Osteoblast (primary cell): Measurements from ENCODE around the gene TM4SF4. TPM values are rescaled to one million over a fixed set of nuclear protein-coding genes. Genes with fewer than 3 reads are reported as not detected.
A peak's percentile ranks its signal among the peaks of the same experiment; 100 is the strongest.

Experiments
- DNase-seq: peaks from one replicate; pipeline ENCODE4 v3.0.0; 2011; ENCODE audit warnings: low spot score, mixed read lengths; ENCODE audit not compliant: insufficient read length; ENCODE audit errors: missing footprints
- H2AFZ ChIP-seq: 2 replicates; pipeline ENCODE4 v1.6.0; 2011; ENCODE audit warnings: mild to moderate bottlenecking, low read length
- H3K27ac ChIP-seq: 2 replicates; pipeline ENCODE4 v1.5.1; 2011; ENCODE audit warnings: mild to moderate bottlenecking, low read depth, low read length, moderate library complexity
- H3K27me3 ChIP-seq: 2 replicates; pipeline ENCODE4 v1.6.0; 2012; ENCODE audit warnings: mild to moderate bottlenecking, control low read depth, inconsistent platforms, low read length, moderate library complexity; ENCODE audit not compliant: insufficient read depth
- H3K36me3 ChIP-seq: 2 replicates; pipeline ENCODE4 v1.5.1; 2011; ENCODE audit warnings: mild to moderate bottlenecking, low read length, control low read depth, moderate library complexity; ENCODE audit not compliant: insufficient read depth
- H3K4me1 ChIP-seq: 2 replicates; pipeline ENCODE4 v1.5.1; 2011; ENCODE audit warnings: mild to moderate bottlenecking, low read length, control low read depth, moderate library complexity; ENCODE audit not compliant: insufficient read depth
- H3K4me2 ChIP-seq: 2 replicates; pipeline ENCODE4 v1.6.0; 2011; ENCODE audit warnings: mild to moderate bottlenecking, low read length; ENCODE audit not compliant: insufficient read depth
- H3K4me3 ChIP-seq: fragments of 200-600 bp; sonication (generic); 3 replicates; pipeline ENCODE4 v1.5.1; 2012; ENCODE audit warnings: mild to moderate bottlenecking, low read length, inconsistent platforms; ENCODE audit not compliant: insufficient read depth
- H3K79me2 ChIP-seq: 2 replicates; pipeline ENCODE4 v1.6.0; 2012; ENCODE audit warnings: mild to moderate bottlenecking, low read length, control low read depth, inconsistent platforms; ENCODE audit not compliant: insufficient read depth
- H3K9me3 ChIP-seq: 2 replicates; pipeline ENCODE4 v1.5.1; 2011; ENCODE audit warnings: low read depth, low read length, control low read depth
- H4K20me1 ChIP-seq: 2 replicates; pipeline ENCODE4 v1.6.0; 2012; ENCODE audit warnings: mild to moderate bottlenecking, low read length, control low read depth; ENCODE audit not compliant: insufficient read depth
- CTCF ChIP-seq: IDR thresholded peaks from 2 replicates; pipeline ENCODE4 v1.5.1; 2011; ENCODE audit warnings: mild to moderate bottlenecking, low read depth, low read length, moderate library complexity; ENCODE audit errors: extremely low read depth
- total RNA-seq: library from RNA; depleted of rRNA; stranded (reverse); fragments of >200 nt; gene quantifications from 2 replicates; pipeline ENCODE4 v1.2.3, GENCODE V29; 2012

The TM4SF4 gene
- total RNA-seq, 1 donor, result not detected

DNA sequence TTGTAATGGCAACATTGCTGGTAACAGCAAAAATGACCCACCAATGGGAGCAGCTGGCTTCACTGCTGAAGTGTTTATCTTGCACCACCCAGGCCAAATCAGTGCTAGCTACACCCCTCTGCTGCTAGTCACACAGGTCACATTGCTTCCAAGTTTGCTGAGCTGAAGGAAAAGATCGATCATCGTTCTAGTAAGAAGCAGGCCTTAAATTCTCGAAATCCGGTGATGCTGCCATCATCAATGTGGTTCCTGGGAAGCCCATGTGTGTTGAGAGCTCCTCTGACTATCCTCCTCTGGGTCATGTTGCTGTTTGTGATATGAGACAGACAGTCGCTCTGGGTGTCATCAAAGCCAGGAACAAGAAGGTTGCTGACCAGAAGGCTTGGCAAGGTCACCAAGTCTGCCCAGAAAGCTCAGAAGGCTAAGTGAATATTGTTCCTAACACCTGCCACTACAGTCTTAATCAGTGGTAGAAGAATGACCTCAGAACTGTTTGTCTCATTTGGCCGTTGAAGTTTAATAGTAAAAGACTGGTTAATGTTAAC lies 21.2 kb downstream of the TM4SF4 start:
- no peak for DNase-seq
- no peak overlapping the region for H3K27ac ChIP-seq
- peak overlapping the region; percentile 29 for H2AFZ ChIP-seq
- no peaks in the 10 kb centered on the region for H3K36me3 ChIP-seq
- no peaks in the 10 kb centered on the region for H3K27me3 ChIP-seq
- H3K9me3 ChIP-seq, result no peaks in the 10 kb centered on the region
- peaks cover 13% of the 10 kb centered on the region for H3K4me1 ChIP-seq
- no peak for TF ChIP-seq CTCF
- H4K20me1 ChIP-seq, result no peaks in the 10 kb centered on the region
- H3K4me2 ChIP-seq, result no peak overlapping the region
- H3K79me2 ChIP-seq, result no peaks in the 10 kb centered on the region
- H3K4me3 ChIP-seq, result no peak overlapping the region

DNA sequence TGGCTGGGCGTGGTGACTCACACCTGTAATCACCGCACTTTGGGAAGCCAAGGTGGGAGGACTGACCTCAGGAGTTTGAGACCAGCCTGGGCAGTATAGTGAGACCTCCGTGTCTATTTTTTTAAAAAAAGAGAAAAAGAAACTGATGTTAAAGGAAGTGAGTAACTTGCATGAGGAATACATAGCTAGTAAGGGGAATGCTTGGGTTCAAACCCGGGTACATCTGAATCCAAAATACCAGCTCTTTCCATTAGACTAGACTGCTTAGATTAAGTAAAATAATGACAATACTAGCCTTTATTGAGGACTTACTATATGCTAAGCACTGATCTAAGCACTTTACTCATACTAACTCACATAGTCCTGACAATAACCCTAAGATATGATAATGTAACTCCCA lies 22.4 kb downstream of the TM4SF4 start:
- Histone ChIP-seq H3K27me3 (no peaks in the 10 kb centered on the region), H3K36me3 (no peaks in the 10 kb centered on the region), H3K79me2 (no peaks in the 10 kb centered on the region), H3K4me1 (peaks cover 24% of the 10 kb centered on the region), H2AFZ (no peak overlapping the region), H3K27ac (no peak overlapping the region), H3K4me3 (no peak overlapping the region), H4K20me1 (no peaks in the 10 kb centered on the region), H3K4me2 (no peak overlapping the region), H3K9me3 (no peaks in the 10 kb centered on the region)
- no peak for DNase-seq
- no peak for TF ChIP-seq CTCF

- Histone ChIP-seq H3K27ac (no peak overlapping the region), H3K79me2 (no peaks in the 10 kb centered on the region), H3K36me3 (no peaks in the 10 kb centered on the region), H3K27me3 (no peaks in the 10 kb centered on the region), H3K4me2 (no peak overlapping the region), H3K4me1 (peaks cover 30% of the 10 kb centered on the region), H4K20me1 (no peaks in the 10 kb centered on the region), H2AFZ (no peak overlapping the region), H3K4me3 (no peak overlapping the region), H3K9me3 (no peaks in the 10 kb centered on the region)
- DNase-seq, result no peak
- no peak for TF ChIP-seq CTCF
Measured at GRCh38 chr3:149497966-149498670, 23.6 kb downstream of the TM4SF4 start.

DNA sequence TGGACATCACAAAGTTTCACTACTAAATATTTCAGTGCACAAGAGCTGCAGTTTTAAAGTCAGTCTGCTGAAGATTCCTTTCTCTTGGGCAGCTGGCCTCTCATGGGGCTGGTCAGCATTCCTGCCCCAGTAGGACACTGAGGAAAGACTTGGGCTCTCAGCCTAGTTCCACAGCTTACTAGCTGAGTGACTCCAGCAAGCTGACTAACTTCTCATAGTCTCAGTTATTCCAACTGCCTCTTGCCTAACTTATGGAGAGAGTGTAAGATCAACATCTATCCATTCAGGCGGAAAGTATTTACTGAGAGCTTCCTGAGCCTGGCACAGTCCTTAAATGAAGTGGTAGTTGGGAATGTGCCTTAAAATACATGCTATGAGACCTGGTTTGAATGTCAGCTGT lies 27.0 kb downstream of the TM4SF4 start:
- no peaks in the 10 kb centered on the region for H3K27me3 ChIP-seq
- H3K36me3 ChIP-seq, result no peaks in the 10 kb centered on the region
- no peaks in the 10 kb centered on the region for H4K20me1 ChIP-seq
- peaks cover 30% of the 10 kb centered on the region for H3K4me1 ChIP-seq
- H2AFZ ChIP-seq, result peak overlapping the region; percentile 22
- H3K4me2 ChIP-seq, result peak overlapping the region; percentile 46
- H3K27ac ChIP-seq, result peak overlapping the region; percentile 95
- no peaks in the 10 kb centered on the region for H3K9me3 ChIP-seq
- DNase-seq, result peak; percentile 56
- no peak for TF ChIP-seq CTCF
- peak overlapping the region; percentile 6 for H3K4me3 ChIP-seq
- H3K79me2 ChIP-seq, result peaks cover 11% of the 10 kb centered on the region
